MM.1S (cell line): ENCODE measurements around the gene DMKN.

ENCODE experiments used
- DNase-seq: peaks from one replicate; pipeline ENCODE4 v3.0.0-alpha.2; 2015
- H2AFZ ChIP-seq: fragments of 300-600 bp; sonication (generic); 2 replicates; pipeline ENCODE4 v1.6.0; 2016; ENCODE audit warnings: antibody characterized with exemption, low read length
- H3F3A ChIP-seq: fragments of 300-600 bp; sonication (generic); 2 replicates; pipeline ENCODE4 v1.6.1; 2016; ENCODE audit warnings: mild to moderate bottlenecking, antibody characterized with exemption, low read length, moderate library complexity, mixed read lengths; ENCODE audit not compliant: insufficient read depth
- H3K27ac ChIP-seq: fragments of 300-600 bp; sonication (generic); 2 replicates; pipeline ENCODE4 v1.5.1; 2016; ENCODE audit warnings: mild to moderate bottlenecking, low read length
- H3K27me3 ChIP-seq: fragments of 300-600 bp; sonication (generic); replicated peaks from 2 replicates; pipeline ENCODE4 v1.6.0; 2016; ENCODE audit warnings: low read length; ENCODE audit not compliant: insufficient read depth
- H3K36me3 ChIP-seq: fragments of 300-600 bp; sonication (generic); replicated peaks from 2 replicates; pipeline ENCODE4 v1.6.1; 2016; ENCODE audit warnings: mild to moderate bottlenecking, low read length, mixed read lengths; ENCODE audit not compliant: insufficient read depth
- H3K4me1 ChIP-seq: fragments of 300-600 bp; sonication (generic); 2 replicates; pipeline ENCODE4 v1.6.1; 2016; ENCODE audit warnings: low read length, mixed read lengths
- H3K4me2 ChIP-seq: fragments of 300-600 bp; sonication (generic); 2 replicates; pipeline ENCODE4 v1.6.0; 2016; ENCODE audit warnings: low read depth, low read length
- H3K4me3 ChIP-seq: fragments of 300-600 bp; sonication (generic); 2 replicates; pipeline ENCODE4 v1.5.1; 2016; ENCODE audit warnings: low read length, mixed read lengths
- H3K79me2 ChIP-seq: fragments of 300-600 bp; sonication (generic); 2 replicates; pipeline ENCODE4 v1.6.1; 2016; ENCODE audit warnings: mixed run types, low read length, mixed read lengths
- H3K9ac ChIP-seq: fragments of 300-600 bp; sonication (generic); 2 replicates; pipeline ENCODE4 v1.6.1; 2016; ENCODE audit warnings: low read length, mixed read lengths
- H3K9me2 ChIP-seq: fragments of 300-600 bp; sonication (generic); replicated peaks from 2 replicates; pipeline ENCODE4 v1.6.1; 2016; ENCODE audit warnings: mild to moderate bottlenecking, low read length, mixed read lengths; ENCODE audit not compliant: insufficient read depth
- H3K9me3 ChIP-seq: fragments of 300-600 bp; sonication (generic); replicated peaks from 2 replicates; pipeline ENCODE4 v1.6.1; 2016; ENCODE audit warnings: mild to moderate bottlenecking, low read length, mixed read lengths; ENCODE audit not compliant: insufficient read depth
- H4K20me1 ChIP-seq: fragments of 300-600 bp; sonication (generic); 2 replicates; pipeline ENCODE4 v1.6.1; 2016; ENCODE audit warnings: mild to moderate bottlenecking, low read length, moderate library complexity, mixed read lengths; ENCODE audit not compliant: insufficient read depth
- EZH2 ChIP-seq: fragments of 300-600 bp; sonication (generic); optimal IDR thresholded peaks from 2 replicates; pipeline ENCODE3; 2017; ENCODE audit warnings: low read depth, mild to moderate bottlenecking, antibody characterized with exemption, low read length, mixed read lengths
- EZH2phosphoT487 ChIP-seq: fragments of 300-600 bp; sonication (generic); IDR thresholded peaks from 2 replicates; pipeline ENCODE4 v1.6.1; 2018; ENCODE audit warnings: antibody characterized with exemption, low read length
- TF ChIP-seq, protein P1 (sequence below): fragments of 300-600 bp; sonication (generic); IDR thresholded peaks from 2 replicates; pipeline ENCODE4 v1.5.1; 2016; ENCODE audit warnings: antibody characterized with exemption, low read length, mixed read lengths

The DMKN gene

GRCh38 chr19:35552534-35553384 is 39.3 kb upstream of the DMKN start:
- no peaks in the 10 kb centered on the region for H3K9me3 ChIP-seq
- H3K36me3 ChIP-seq: no peaks in the 10 kb centered on the region
- peaks cover 49% of the 10 kb centered on the region for H3K27me3 ChIP-seq
- no peak overlapping the region for H2AFZ ChIP-seq
- no peaks in the 10 kb centered on the region for H3K79me2 ChIP-seq
- no peaks in the 10 kb centered on the region for H3F3A ChIP-seq
- no peak overlapping the region for H3K9ac ChIP-seq
- H3K4me3 ChIP-seq: no peak overlapping the region
- H3K4me1 ChIP-seq: no peaks in the 10 kb centered on the region
- H3K9me2 ChIP-seq: no peaks in the 10 kb centered on the region
- H3K4me2 ChIP-seq: no peak overlapping the region
- H3K27ac ChIP-seq: no peak overlapping the region
- TF ChIP-seq, protein P1, sequence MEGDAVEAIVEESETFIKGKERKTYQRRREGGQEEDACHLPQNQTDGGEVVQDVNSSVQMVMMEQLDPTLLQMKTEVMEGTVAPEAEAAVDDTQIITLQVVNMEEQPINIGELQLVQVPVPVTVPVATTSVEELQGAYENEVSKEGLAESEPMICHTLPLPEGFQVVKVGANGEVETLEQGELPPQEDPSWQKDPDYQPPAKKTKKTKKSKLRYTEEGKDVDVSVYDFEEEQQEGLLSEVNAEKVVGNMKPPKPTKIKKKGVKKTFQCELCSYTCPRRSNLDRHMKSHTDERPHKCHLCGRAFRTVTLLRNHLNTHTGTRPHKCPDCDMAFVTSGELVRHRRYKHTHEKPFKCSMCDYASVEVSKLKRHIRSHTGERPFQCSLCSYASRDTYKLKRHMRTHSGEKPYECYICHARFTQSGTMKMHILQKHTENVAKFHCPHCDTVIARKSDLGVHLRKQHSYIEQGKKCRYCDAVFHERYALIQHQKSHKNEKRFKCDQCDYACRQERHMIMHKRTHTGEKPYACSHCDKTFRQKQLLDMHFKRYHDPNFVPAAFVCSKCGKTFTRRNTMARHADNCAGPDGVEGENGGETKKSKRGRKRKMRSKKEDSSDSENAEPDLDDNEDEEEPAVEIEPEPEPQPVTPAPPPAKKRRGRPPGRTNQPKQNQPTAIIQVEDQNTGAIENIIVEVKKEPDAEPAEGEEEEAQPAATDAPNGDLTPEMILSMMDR: no peak
- TF ChIP-seq EZH2phosphoT487 (no peak), EZH2 (no peak)
- DNase-seq: no peak
- no peaks in the 10 kb centered on the region for H4K20me1 ChIP-seq

DNA sequence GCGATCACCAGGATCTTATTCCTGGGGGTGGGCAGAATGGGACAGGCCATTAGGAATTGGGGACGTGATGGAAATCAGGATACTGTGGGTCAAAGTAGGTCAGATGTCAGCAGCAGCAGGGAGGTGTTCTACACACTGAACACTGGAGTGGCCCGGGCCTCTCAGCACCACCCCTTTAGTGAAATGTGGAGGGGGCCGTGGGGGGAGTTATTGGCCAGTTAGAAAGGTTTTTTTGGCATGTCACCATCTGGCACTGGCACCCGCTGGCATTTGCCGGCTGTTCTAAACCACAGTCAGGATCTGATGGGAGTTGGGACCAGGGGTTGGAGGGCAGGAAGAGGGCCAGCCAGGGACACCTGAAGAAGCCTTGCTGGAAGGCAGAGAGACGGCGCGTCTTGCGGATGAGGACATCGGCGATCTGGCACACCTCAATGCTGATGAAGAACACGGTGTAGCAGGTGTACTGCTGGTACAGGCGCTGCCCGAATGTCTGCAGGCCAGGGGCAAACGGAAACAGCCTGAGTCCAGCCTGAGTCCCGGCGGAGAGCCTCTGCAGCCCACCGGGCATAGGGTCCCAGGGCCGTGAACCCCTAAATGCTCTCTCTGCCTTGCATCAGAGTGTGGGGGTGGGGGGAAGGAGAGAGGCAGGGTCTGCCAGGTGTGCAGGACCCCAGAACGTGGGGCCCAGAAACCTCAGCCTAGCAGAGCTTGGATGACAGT is 37.8 kb upstream of the DMKN start:
- H3K4me3 ChIP-seq: no peak overlapping the region
- TF ChIP-seq EZH2 (no peak), EZH2phosphoT487 (no peak)
- TF ChIP-seq, protein P1: no peak
- H3K9me3 ChIP-seq: no peaks in the 10 kb centered on the region
- no peaks in the 10 kb centered on the region for H4K20me1 ChIP-seq
- H3K27me3 ChIP-seq: peaks cover 36% of the 10 kb centered on the region
- H3K36me3 ChIP-seq: no peaks in the 10 kb centered on the region
- no peak overlapping the region for H3K9ac ChIP-seq
- DNase-seq: no peak
- peaks cover 6% of the 10 kb centered on the region; the same call in 1 of the 2 replicates for H3K4me1 ChIP-seq
- no peaks in the 10 kb centered on the region for H3F3A ChIP-seq
- no peak overlapping the region for H3K4me2 ChIP-seq
- no peaks in the 10 kb centered on the region for H3K9me2 ChIP-seq
- no peak overlapping the region for H2AFZ ChIP-seq
- no peak overlapping the region for H3K27ac ChIP-seq
- peaks cover 8% of the 10 kb centered on the region for H3K79me2 ChIP-seq

GRCh38 chr19:35549879-35550523 is 36.6 kb upstream of the DMKN start:
- H3F3A ChIP-seq: no peaks in the 10 kb centered on the region
- peaks cover 17% of the 10 kb centered on the region for H3K79me2 ChIP-seq
- H3K4me1 ChIP-seq: peaks cover 6% of the 10 kb centered on the region; the same call in 1 of the 2 replicates
- TF ChIP-seq, protein P1: no peak
- TF ChIP-seq EZH2 (no peak), EZH2phosphoT487 (no peak)
- no peak for DNase-seq
- no peaks in the 10 kb centered on the region for H3K9me3 ChIP-seq
- peaks cover 24% of the 10 kb centered on the region for H3K27me3 ChIP-seq
- H2AFZ ChIP-seq: no peak overlapping the region
- no peaks in the 10 kb centered on the region for H3K9me2 ChIP-seq
- H3K27ac ChIP-seq: no peak overlapping the region
- no peaks in the 10 kb centered on the region for H4K20me1 ChIP-seq
- no peaks in the 10 kb centered on the region for H3K36me3 ChIP-seq
- no peak overlapping the region for H3K9ac ChIP-seq
- no peak overlapping the region for H3K4me2 ChIP-seq
- H3K4me3 ChIP-seq: no peak overlapping the region
